GM10847 (cell line): ENCODE measurements around the gene NCF2.

ENCODE experiments used
- POLR2A ChIP-seq: IDR thresholded peaks from 2 replicates; pipeline ENCODE4 v1.6.1; 2011; ENCODE audit not compliant: insufficient read length; ENCODE audit errors: extremely low read depth

NCF2 gene

GRCh38 chr1:183572721-183573120 lies 17.5 kb downstream of the NCF2 start:
- no peak for TF ChIP-seq POLR2A

DNA sequence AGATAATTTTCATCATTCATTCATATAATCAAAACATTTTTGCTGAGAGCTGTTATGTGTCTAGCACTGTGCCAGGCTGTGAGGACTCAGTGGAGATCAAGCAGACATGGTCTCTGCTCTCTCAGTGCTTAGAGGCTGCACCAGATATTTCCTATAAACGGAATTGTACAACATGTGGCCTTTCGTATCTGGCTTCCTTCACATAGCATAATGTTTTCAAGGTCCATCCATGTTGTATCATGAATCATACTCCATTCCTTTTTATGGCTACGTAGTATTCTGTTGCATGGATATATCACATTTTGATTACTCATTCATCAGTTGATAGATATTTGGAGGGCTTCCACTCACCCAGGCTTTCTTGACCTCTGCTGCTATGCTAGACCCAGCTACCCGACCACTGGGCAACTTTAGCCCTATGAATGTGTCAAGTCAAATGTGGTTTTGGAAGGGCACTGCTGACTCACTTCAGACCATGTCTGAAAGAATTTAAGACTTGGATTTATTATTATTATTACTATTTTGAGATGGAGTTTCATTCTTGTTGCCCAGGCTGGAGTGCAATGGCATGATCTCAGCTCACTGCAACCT lies 18.5 kb downstream of the NCF2 start:
- no peak for TF ChIP-seq POLR2A

DNA sequence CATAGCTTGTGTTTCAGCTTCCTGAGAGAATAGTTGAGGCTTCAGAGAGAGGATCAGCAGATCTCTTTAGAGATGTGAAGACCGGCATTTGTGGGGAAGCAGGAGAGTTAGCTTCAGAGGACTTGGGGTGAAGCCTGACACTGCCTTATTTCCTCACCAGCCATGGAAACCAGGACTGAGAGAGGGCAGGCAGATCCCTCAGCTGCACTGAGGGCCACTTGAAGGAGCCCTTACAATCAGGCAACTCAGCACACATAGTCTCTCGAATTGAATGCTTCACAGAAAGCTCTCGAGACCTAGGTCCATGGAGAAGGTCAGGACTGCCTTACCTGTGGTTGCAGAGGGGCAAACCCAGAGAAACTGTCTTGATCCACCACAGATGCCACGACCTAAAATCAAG lies 19.8 kb downstream of the NCF2 start:
- TF ChIP-seq POLR2A = no peak

- TF ChIP-seq POLR2A = no peak
Measured at GRCh38 chr1:183569801-183570200, 20.5 kb downstream of the NCF2 start.

DNA sequence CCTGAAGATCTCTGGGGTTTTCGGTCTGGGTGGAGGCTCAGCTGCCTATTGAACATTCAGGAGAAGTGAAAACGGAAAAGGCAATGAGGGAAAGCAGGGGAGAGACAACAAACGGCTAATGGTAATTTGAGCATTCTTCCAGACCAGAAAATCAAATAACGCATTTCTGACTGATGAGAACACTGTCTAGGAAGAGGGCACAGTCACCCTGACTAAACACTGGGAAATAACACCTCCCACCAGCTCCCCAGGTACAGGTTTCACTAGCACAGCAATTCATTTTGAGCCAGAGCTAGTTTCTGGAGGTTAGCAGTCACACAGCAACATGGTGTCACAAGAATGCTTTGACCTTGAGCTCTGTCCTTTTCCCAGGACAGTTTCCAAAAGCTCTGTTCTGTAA lies 21.1 kb downstream of the NCF2 start:
- TF ChIP-seq POLR2A = no peak

- no peak for TF ChIP-seq POLR2A
Measured at GRCh38 chr1:183568176-183569021, 21.9 kb downstream of the NCF2 start.

DNA sequence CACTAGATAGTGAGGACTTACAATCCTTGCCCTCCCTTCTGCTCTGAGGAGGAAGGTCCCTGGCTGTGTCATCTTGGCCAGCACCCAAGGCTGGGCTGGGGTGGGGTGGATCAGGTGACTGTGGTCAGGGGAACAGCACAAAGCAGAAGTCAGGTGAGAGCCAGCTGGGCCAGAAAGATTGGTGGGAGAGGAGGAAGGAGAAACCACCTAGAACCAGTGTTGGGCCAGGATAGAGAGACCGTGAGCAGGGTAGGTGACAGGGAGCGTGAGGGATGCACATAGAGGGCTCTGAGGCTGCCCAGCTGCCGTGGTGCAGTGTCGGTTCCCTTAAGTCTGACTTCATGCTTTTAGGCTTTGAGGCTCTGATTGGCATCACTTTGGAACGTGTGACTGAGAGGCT lies 22.7 kb downstream of the NCF2 start:
- TF ChIP-seq POLR2A = no peak

DNA sequence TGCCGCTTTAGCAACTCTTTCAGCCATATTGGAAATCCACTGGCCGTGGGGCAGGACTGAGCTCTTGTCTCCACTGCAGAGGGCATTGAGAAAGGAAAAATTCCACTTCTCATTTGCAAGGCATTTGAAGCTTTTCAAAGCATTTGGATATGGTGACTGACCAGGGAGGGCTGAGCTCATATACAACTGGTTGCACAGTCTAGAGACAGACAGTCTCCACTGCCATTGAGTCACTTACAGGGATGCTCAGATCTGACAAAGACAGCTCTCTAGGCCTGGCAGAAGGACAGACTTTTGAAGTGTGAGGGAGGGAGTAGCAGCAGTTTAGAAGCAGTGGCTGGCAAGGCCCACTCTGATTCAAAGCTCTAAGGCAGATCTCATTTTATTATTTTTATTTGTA lies 24.2 kb downstream of the NCF2 start:
- TF ChIP-seq POLR2A = no peak

DNA sequence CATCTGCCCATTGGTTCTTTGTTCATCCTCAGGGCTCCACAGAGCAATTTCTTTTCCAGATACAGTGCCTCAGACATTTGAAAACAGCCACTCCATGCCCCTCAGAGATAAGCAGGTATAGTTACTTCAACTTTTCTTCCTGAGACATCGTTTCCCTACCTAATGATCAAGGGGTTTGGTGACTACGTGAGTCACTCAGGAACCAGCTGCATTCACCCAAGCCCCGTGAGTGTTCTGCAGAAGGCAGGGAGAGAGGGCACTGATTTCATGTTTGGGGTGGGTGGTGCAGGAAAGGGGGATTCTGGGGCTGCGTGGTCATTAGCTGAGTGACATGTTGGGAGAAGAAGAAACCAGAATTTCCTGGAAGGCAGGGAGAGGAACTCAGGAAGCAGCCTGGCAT lies 25.0 kb downstream of the NCF2 start:
- TF ChIP-seq POLR2A = no peak

- no peak for TF ChIP-seq POLR2A
Measured at GRCh38 chr1:183562701-183563100, 27.6 kb downstream of the NCF2 start.

DNA sequence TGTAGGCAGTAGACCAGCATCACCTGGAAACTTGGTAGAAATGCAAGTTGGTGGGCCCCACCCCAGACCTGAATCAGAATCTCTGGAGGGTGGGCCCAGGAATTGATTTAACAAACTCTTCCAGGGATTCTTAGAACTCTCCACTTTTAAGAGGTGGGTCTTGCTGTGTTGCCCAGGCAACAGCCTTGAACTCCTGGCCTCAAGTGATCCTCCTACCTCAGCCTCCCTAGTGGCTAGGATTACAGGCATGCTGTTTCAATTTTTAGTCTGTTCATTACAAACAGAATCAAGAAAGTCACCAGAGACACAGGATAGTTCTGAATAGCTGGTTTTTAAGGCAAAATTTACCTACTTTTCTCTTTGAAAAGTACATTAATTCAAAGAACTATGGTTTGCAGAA lies 31.2 kb downstream of the NCF2 start:
- no peak for TF ChIP-seq POLR2A

- TF ChIP-seq POLR2A = no peak
Measured at GRCh38 chr1:183554577-183554976, 35.7 kb downstream of the NCF2 start.

- TF ChIP-seq POLR2A = no peak
Measured at GRCh38 chr1:183553764-183554163, 36.5 kb downstream of the NCF2 start.

DNA sequence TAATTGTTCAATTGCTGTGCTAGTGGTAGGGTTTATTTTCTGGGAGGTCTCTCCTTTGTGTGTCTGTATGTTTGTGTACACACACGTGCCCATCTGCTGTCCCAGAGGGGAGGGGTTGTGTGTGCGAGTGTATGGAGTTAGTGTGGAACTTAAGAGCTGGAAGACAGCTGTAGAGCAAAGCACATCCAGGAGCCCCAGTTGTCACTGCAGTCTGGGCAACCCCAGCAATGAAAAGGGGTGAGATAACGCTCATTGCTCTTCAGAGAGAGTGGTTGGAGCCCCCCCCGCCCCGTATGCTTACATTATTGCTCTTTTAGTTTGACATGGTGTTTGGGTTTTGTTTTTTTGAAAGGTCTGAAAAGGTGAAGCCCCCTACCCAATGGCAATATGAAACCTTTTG lies 36.9 kb downstream of the NCF2 start:
- no peak for TF ChIP-seq POLR2A

- TF ChIP-seq POLR2A = no peak
Measured at GRCh38 chr1:183552891-183553290, 37.4 kb downstream of the NCF2 start.

- no peak for TF ChIP-seq POLR2A
Measured at GRCh38 chr1:183552441-183552840, 37.8 kb downstream of the NCF2 start.

DNA sequence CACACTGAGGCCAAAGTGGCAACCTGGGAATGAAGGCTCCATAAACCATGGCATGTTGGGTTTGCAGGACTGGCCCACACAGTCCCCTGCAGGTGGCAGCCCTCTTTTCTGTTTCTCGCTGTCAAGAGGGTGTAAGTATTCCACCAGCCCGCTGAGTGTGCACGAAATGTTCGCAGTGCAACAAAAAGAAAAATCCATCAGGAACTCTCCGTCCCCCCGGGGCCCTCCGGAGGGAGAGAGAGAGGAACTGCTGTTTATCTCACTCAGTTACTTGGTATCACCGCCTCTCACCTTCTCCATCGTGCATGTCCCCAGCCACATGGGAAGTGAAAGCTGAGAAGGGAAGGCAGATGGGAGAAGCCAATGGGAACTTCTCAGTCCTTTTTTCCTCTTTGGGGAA lies 38.3 kb downstream of the NCF2 start:
- no peak for TF ChIP-seq POLR2A
